Pulmonary artery endothelial cell (primary cell): ENCODE measurements around the gene ADA. TPM values are rescaled to one million over a fixed set of nuclear protein-coding genes. Genes with fewer than 3 reads are reported as not detected.

Experiments
- DNase-seq: peaks from one replicate; pipeline ENCODE4 v3.0.0-alpha.2; 2011; ENCODE audit warnings: low read depth, low spot score
- total RNA-seq: library from RNA; depleted of rRNA; stranded (reverse); fragments of >200 nt; gene quantifications from 2 replicates; pipeline ENCODE4 v1.2.3, GENCODE V29; 2014

The ADA gene
- total RNA-seq, 1 donor from 2014 or later = 22.4 TPM

DNA sequence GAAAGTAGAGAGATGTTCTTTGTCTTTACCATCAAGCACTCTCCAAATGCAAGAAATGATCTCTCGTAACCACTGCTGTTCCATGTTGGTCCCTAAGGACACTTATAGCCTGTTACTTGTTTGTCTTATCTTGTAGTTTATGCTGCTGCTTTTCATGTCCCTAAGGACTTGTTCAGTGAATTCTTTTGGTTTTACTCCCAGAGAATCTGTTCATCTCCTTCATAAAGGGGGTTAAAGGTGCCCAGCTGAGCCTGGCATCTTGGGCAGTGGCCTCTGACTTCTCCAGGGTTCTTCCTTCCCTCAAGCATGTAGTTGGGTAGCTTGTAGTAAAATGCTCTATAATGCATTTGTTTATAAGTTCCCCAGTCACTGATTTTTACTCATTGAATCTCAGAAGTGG lies 70.0 kb downstream of the ADA start:
- DNase-seq = no peak

GRCh38 chr20:44580581-44581268 lies 70.8 kb downstream of the ADA start:
- no peak for DNase-seq

DNA sequence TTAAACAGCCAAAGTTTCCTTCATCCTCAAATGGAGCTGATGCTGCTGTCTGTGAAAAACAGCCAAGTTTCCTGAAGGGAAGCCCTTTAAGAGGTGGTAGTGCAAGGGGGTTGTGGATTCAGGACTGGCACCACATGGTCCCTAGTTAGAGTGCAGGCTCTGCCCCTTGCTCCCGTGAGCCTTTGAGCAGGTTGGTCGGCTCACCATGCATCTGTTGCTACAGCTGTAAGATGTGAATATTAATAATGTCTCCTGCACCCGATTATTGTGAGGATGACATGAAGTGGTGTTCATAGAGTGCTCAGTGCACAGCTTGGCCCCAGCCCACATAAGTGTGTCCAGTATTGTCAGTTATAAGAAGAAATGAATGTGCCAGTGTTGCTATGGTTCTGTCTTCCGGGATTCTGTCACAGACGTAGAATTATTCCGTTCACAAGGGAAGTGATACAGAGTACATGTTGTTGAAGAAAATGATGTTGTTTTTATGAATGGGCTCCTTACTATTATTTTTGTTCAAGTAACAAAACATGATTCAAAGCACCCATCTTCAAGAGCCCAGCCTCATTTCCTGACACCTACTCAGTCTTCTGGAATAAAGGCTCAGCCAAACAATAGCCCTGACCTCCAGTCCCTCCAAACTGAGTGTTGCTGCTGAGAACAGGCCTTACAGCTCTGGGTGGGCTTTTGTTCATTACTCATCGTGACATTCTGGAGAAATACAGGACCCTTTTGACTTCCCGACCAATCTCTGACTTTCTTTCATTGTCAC lies 72.0 kb downstream of the ADA start:
- DNase-seq = peak; percentile 76

DNA sequence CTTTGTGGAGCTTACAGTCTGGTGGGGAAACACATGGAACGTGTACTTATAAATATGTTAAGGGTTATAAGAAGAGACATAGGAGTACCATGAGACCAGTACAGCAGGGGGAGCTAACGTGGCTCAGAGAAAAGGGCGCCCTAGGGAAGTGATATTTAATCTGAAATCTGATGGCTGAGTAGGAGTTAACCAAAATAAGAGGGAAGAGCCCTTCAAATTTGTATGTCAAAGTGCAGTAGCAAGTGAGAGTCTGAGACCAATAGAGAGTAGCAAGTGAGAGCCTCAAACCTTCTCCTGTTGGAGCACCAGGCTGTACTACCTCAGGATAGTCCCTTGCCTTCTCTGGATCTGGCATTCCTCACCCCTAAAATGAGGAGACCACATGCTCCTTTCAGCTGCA lies 75.2 kb downstream of the ADA start:
- DNase-seq = no peak

DNA sequence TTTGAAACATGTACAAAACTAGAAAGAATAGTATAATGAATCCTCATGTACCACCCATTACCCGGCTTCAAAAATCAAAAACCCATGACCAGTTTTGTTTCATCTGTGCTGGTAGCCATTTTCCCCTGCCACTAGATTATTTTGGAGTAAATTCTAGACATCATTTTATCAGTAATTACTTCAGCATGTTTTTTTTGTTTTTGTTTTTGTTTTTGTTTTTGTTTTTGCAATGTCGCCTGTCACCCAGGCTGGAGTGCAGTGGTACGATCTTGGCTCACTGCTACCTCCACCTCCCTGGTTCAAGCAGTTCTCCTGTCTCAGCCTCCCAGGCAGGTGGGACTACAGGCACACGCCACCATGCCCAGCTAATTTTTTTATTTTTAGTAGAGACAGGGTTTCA lies 77.1 kb downstream of the ADA start:
- DNase-seq = no peak

DNA sequence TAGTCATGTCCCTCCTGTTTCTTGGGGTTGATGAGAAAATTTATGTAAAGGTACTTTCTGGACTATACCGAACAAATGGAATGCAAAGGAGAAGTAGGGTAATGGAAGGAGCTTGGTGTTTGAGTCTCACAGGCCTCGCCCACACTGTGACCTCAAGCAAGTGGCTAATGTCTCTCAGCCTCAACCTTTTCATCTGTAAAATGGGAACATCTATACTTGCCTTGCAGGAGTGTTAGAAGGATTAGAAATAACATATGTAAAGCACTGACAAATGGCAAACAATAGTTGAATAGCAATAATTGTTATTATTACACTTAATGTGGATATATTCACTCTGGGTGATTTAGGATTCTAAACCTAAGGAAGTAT lies 78.0 kb downstream of the ADA start:
- DNase-seq = no peak

DNA sequence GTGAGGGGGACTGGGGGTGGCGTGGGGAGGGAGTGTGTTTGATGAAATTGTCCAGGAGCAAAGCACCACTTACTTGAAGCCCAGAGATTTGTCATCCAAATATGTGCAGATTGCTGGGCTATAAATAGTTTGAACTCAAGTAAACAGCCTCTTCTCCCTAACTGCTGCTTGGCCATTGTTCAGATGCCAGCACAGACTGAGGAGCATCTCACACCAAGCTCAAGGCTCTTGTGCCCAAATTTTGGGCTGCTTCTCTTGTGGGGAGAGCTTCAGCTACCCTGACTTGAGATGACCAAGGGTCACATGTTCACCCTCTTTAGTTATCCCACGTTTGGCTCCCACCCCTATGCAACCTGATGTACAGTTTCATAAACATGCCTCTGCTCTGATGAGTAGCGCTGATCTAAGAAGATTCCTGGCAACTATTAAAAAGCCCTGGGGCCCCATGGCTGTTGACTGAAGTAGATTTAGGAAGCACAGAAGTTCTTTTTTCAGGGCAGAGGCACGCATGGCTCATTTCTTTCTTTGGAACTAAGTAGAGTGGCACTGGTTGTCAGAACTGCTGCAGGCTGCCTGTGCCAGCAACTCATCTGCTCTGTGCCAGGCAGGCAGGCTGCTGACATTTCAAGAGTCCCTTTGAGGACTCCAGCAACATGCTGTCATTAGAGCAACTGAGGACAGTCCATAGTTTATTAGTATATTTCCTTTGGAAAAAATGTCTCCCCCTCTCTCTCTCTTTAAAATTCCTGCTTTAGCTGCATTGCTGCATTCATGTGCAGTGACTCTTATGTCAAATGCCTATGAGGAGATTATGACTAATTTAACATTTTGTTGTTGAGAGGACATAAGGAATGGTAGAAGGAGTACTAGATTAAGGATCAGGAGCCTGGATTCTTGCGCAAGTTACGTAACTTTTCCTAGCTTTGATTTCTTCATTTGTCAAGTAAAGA lies 78.7 kb downstream of the ADA start:
- no peak for DNase-seq

- DNase-seq = no peak
Observed at GRCh38 chr20:44571362-44571988, 80.0 kb downstream of the ADA start.

- no peak for DNase-seq
Observed at GRCh38 chr20:44570367-44570766, 81.1 kb downstream of the ADA start.

Other genes starting within 250 kb of the ADA start
- 4.7 and 5.8 TPM in 2 replicates for gene TTPAL, start 175.8 kb downstream of the ADA start, total RNA-seq
- gene SERINC3, start 129.6 kb downstream of the ADA start, total RNA-seq = 79.7 and 97.2 TPM in 2 replicates
- 179 and 326 TPM in 2 replicates for gene PKIG, start 69.1 kb downstream of the ADA start, total RNA-seq
- gene CCN5, start 63.7 kb upstream of the ADA start, total RNA-seq = not detected in 2 replicates
- not detected in 2 replicates for gene KCNK15, start 94.2 kb upstream of the ADA start, total RNA-seq
- gene RIMS4, start 158.8 kb upstream of the ADA start, total RNA-seq = not detected in 2 replicates
- gene YWHAB, start 234.0 kb upstream of the ADA start, total RNA-seq = 129 and 135 TPM in 2 replicates